HG03095 (cell line): ENCODE data around the gene EPS8L1.
"Not testable (repeated sequence)": the region's sequence is repeated elsewhere in the genome, so short reads cannot be mapped to it uniquely, and the experiment has no call there.

Experiments
- ATAC-seq: cut with Tn5 transposase; IDR thresholded peaks from one replicate; pipeline ENCODE4 v1.9.1; 2021; ENCODE audit warnings: moderate library complexity; ENCODE audit not compliant: unreplicated experiment

Gene EPS8L1

GRCh38 chr19:55092423-55093318 lies 17.0 kb downstream of the EPS8L1 start:
- no peak for ATAC-seq

DNA sequence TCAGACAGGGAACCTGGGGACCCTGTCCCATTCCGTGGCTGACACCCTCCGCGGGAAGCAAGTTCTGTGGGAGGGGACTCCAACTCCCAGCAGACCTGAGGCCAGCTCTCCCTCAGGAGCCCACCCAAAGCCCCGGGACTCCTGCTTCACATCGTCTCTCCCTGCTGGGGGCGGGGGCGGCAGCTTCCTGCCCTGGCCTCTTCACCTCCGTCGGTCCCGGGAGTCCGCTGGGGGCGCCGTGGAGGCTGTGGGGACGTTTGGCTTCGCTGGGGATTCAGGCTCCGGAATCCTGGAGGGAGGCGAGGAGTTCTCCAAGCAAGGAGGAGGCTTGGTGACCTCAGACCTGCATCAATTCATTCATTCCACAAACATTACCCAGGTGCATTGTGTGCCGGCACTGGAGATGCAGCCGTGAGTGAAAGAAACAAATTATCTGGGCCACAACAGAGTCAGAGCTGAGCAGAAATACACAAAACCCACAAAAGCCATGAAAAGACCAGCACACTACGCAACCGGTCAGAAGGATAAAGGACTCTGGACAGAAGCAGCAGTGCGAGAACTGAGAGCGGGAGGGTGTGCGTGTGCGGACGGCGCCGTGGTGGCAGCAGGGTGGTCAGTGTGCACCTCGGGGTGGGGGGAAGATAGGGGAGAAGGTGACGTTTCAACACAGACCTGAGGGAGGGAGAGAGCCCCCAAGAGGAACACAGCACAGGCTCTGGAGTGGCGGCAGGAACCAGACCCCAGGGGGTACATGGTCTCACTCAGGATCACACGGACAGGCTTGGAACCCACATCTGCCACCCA lies 19.0 kb downstream of the EPS8L1 start:
- no peak for ATAC-seq

- no peak for ATAC-seq
These were observed 19.8 kb downstream of the EPS8L1 start for GRCh38 chr19:55095260-55096060.

DNA sequence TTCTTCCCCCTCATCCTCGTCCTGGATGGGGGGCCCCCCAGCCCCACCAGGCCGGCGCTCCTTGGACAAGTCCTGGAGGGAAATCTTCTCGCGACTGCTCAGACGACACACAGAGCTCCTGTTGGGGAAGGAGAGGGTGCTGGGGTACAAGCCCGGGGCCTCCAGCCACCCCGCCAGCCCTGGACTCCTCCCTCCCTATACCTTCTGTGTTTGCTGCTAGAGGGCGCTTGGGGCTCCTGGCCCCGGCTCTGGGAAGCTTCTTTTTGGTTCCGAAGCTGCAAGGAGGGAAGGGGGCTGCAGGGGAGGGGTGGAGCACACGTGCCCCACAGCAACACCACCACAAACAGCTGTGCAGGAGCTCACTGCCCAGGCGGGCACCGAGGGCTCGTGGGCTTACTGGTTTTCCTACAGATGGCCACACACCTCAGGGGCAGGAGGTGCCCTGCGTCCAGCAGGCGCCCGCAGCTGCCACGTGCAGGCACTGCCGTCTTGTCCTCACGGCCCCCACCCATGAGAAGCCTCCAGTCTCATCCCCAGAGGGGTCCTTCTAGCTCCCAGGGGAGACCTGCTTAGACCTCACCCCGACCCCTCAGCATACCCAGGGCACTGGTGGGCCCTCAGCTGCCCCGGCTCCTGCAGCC lies 20.5 kb downstream of the EPS8L1 start:
- no peak for ATAC-seq

DNA sequence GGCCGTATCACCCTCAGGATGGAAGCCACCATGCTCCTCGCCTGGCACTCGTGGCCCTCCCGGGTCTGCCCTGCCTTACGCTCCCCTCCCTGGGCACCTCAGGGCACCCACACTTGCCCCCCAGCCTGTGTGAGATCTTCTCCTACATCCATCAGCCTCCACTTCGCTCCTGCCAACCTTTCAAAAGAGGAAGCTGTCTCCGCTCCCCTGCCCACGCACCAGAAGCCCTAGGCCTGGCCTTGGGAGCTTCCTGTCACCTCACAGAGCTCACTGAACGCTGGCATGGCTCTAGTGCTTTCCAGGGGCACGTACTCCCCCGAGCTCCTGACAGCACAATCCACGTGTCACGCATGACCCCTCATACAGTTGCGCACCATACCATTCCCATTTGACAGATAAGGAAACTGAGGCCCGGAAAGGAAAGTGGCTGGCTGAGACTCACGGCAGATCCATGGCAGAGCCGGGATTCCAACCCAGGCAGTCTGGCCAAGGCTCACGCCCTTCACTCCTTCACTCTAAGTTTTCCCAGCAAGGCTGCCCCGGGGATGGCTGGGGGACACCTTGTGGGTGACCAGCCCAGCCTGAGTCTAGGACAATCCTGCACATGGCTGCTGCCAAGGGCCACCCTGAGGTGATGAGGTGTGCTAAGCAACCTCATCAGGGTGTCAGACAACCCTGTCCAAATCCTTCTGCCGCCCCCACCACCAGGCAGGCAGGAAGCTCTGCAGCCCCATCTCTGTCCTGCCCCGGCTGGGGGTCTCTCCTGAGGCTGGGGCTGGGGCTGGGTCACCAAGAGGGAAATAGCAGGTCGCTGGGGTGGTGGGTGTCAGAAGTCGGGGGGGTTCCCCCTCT lies 22.4 kb downstream of the EPS8L1 start:
- no peak for ATAC-seq

GRCh38 chr19:55098716-55099556 lies 23.3 kb downstream of the EPS8L1 start:
- ATAC-seq: no peak

DNA sequence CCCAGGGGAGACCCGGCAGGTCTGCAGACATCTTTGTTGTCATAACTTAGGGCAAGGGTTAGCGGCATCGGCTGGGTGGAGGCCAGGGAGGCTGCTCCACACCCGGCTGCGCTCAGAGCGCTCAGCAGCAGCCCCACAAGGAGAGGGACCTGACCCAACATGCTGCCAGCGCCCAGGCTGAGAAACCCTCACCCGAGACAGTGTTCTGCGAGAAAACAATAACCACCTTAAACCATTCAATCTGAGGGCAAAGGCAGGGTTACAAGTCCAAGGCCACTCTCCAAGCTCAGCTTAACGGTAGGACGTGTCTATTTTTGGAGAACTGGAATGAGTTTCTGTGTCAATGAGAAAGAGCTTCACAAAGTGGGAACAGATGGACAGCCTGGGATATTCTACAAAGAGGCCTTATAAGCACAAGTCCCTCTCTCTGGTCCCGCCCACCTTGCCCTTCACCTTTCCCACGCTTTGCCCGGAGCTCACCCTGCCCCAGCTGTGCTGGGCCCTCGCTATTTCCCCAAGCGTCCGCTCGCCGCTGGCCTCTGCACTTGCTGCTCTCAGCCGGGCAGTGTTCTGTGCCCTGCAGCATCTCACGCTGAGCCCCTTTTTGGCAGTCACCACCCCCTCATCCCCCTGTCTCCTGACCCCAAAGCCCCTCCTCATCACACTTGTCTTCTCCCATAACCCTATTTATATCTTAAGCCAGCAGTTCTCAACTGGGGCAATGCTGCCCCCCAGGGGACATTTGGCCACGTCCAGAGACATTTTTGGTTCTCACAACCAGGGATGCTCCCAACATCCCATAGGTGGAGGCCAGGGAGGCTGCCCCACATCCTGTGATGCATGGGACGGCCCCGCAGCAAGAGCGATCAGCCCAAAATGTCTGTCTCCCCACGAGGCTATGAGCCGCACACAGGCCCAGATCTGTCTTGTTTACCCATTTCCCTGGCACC lies 24.2 kb downstream of the EPS8L1 start:
- ATAC-seq: no peak

GRCh38 chr19:55101261-55101660 lies 25.6 kb downstream of the EPS8L1 start:
- no peak for ATAC-seq

DNA sequence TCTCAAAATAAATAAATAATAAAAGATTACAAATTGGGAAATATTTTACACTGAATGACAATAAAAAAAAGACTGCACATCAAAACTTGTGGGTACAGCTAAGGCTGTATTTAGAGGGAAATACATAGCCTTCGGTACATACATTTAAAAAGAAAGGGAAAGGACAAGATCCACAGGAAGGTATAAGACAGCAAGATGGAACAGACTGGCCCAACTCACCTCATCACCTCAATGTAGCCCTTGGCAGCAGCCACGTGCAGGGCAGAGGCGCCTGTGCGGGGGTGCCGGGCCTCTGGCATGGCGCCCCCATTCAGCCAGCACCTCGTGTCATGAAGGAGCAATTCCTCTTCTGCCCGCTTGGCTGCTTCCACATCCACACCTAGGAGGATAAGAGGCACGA lies 27.5 kb downstream of the EPS8L1 start:
- no peak for ATAC-seq

DNA sequence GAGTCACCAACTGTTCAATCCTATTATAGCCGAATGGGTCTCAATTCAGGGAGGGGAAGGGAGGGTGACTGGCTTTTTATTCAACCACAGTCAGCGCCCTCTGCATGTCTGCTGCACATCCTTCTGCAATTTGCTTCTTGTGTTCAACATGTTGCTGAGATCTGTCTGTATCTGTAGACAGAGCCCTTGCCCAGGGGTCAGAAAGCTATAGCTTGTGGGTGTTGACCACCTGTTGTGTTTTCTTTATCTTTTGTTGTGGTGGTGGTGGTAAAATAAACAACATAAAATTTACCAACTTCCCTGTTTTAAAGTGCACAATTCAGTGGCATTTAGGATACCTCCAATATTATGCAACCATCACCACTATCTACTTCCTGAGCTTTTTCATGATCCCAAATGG lies 29.6 kb downstream of the EPS8L1 start:
- no peak for ATAC-seq

GRCh38 chr19:55106591-55106990 lies 30.9 kb downstream of the EPS8L1 start:
- no peak for ATAC-seq

GRCh38 chr19:55107252-55107651 lies 31.6 kb downstream of the EPS8L1 start:
- not testable (repeated sequence) for ATAC-seq

- ATAC-seq: no peak
These were observed 34.0 kb downstream of the EPS8L1 start for GRCh38 chr19:55109527-55110291.

DNA sequence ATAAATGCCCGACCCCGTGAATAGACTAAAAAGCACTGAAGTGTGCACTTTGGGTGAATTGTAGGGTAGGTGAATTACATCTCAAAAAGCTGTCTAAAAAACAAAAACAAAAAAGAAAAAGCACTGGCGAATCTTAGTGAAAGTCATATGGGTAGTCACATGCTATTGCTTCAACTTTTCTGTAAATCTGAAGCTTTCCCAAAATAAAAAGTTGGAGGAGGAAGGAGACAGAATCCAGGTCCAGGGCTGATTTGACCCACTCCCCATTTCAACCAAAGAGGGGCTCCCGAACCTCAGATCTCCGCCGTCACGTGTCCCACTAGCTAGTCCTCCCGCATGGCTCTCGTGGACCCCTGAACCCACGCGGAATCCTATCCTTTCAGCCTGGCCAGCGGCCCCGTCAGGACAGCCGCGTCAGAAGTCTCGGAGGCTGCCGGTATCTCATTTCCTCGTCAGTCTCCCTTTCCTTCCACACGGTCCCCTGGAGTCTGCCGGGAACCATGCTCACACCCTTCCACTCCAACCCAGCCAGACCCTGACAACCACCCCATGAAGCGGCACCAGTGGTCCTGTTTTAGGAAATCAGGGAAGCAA lies 35.7 kb downstream of the EPS8L1 start:
- no peak for ATAC-seq

DNA sequence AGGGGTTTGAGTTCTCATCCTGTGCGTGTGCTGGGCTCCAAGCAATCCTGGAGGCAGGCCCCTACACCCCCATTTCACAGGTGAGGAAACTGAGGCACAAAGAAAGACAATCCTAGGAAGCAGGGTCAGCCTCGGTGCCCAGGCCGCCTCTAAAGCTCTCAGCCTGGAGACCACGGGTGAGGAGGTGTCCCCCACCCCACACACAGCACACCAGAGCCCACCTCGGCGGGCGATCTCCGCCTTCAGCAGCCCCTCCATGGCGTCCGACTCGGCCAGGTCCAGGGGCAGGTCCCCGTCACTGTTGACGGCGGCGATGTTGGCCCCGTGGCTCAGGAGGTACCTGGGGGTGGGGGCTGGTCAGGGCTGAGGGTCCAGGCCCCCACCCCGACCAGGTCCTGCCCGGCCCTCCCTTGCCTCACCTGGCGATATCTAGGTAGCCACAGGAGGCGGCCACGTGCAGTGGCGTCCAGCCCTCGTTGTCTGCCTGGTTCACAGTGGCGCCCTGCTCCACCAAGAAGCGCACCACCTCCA lies 36.6 kb downstream of the EPS8L1 start:
- no peak for ATAC-seq

DNA sequence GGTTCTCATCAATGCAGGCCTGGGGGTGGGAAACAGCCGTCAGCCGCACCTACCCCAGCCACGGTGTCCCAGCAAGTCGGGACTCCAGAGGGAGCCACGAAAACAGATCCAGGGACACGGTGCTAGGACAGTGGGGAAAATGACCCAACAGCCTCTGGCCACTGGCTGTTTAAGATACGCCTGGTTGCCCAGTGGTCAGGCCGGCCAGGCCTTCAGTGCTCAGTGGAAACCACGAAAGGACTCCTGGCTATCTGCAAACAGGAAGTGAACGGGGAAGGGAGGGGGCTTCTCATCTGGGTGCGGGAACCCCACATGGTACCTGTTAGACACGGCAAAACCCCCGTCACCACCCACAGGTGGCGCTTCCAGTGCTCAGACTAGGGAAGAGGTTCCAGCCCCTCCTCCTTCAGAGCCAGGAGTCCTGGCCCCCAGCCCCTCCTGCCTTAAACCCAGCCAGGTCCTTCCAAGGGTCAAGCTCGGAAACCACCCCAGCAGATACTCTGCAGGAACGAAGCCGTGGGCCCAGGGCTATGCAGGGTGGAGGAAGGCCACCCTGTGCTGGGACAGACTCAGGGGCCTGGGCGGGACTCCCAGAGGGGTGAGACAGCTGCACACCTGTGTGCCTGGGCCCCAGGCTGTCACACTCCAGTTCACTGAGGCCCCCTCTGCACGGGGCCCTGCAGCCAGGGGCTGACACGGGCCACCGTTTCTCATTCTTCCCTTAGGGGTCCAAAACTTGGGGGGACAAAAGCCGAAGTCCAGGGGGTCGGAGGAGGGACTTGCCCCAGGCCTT lies 37.3 kb downstream of the EPS8L1 start:
- ATAC-seq: no peak
